Uterus (tissue), 2 donors: ENCODE data around the gene TBRG4.

Source experiments
- CTCF ChIP-seq, 4 experiments: fragments of 200-600 bp in 2 of 4; fragments of 450-650 bp in 2 of 4; sonication (generic) in 2 of 4; IDR thresholded peaks; one replicate each; pipeline ENCODE4 v1.5.1; 2016 to 2019; ENCODE audit warnings: antibody characterized with exemption in 4 of 4, mild to moderate bottlenecking in 2 of 4, moderate library complexity in 1 of 4
- POLR2A ChIP-seq, 2 donors: fragments of 450-650 bp; IDR thresholded peaks; one replicate each; pipeline ENCODE4 v1.6.1; 2016; ENCODE audit warnings: antibody characterized with exemption in 2 of 2, mild to moderate bottlenecking in 1 of 2, moderate library complexity in 1 of 2

DNA sequence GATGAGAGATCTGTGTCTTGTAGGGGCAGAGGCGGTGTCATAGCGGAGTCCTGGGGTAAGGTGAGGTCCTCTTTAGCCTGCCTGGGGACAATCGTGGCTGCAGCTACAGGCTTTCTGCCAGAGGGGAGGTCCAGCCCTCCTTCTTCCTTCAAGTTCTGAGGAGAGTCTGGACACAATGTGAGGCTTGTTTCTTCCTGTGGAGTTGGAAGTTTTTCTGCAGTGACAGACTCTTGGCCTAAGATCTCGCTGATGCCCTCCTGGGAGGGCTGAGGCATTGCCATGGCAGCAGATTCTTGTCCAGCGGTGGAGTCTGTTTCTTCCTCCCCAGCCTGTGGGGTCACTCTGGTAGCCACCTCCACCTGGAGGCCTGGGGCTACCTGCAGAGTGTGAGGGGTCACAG is 27.2 kb downstream of the TBRG4 start:
- TF ChIP-seq CTCF (IDR thresholded peaks at IDR 0.05): no peak
- no peak for TF ChIP-seq POLR2A (IDR thresholded peaks at IDR 0.05)
